Measurements from ENCODE around the gene SLC25A39. TPM values are rescaled to one million over a fixed set of nuclear protein-coding genes. Genes with fewer than 3 reads are reported as not detected.

The SLC25A39 gene
- total RNA-seq, 2 donors from 2014 or later: 63.2 to 74.6 TPM

DNA sequence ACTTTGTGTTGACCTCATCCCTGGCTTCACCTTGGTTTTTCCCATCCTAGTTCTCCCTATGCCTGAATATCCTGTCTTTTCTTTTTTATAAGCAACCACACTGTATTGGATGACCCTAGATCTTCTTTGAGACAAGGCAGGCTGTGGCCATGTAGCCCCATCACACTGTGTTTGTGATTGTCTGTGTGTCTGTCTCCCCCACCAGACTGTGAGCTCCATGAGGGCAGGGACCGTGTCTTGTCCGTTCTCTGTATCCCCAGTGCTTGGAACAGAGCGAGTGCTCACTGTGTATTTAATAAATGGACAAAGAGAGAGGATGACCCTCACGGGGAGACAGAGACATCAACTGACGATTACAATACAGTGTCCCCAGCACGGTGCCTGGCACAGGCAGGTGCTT is 7.1 kb downstream of the SLC25A39 start:
- peaks cover 31% of the 10 kb centered on the region for H3K36me3 ChIP-seq
- H3K9me3 ChIP-seq: no peaks in the 10 kb centered on the region
- no peak overlapping the region for H3K4me3 ChIP-seq
- DNase-seq (ENCODE audit: low spot score): no peak
- peaks cover 19% of the 10 kb centered on the region for H3K27me3 ChIP-seq (replicated peaks; ENCODE audit: insufficient read depth)
- no peak overlapping the region for H3K27ac ChIP-seq
- no peak for ATAC-seq (ENCODE audit: insufficient number of reproducible peaks, low FRiP score, low read depth)
- H3K4me1 ChIP-seq (ENCODE audit: control insufficient read depth in 1 of 2, low read depth in 2 of 2): peaks cover 2 to 6% of the 10 kb centered on the region in 2 donors
- TF ChIP-seq, protein P1, sequence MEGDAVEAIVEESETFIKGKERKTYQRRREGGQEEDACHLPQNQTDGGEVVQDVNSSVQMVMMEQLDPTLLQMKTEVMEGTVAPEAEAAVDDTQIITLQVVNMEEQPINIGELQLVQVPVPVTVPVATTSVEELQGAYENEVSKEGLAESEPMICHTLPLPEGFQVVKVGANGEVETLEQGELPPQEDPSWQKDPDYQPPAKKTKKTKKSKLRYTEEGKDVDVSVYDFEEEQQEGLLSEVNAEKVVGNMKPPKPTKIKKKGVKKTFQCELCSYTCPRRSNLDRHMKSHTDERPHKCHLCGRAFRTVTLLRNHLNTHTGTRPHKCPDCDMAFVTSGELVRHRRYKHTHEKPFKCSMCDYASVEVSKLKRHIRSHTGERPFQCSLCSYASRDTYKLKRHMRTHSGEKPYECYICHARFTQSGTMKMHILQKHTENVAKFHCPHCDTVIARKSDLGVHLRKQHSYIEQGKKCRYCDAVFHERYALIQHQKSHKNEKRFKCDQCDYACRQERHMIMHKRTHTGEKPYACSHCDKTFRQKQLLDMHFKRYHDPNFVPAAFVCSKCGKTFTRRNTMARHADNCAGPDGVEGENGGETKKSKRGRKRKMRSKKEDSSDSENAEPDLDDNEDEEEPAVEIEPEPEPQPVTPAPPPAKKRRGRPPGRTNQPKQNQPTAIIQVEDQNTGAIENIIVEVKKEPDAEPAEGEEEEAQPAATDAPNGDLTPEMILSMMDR (IDR thresholded peaks at IDR 0.05): no peak

DNA sequence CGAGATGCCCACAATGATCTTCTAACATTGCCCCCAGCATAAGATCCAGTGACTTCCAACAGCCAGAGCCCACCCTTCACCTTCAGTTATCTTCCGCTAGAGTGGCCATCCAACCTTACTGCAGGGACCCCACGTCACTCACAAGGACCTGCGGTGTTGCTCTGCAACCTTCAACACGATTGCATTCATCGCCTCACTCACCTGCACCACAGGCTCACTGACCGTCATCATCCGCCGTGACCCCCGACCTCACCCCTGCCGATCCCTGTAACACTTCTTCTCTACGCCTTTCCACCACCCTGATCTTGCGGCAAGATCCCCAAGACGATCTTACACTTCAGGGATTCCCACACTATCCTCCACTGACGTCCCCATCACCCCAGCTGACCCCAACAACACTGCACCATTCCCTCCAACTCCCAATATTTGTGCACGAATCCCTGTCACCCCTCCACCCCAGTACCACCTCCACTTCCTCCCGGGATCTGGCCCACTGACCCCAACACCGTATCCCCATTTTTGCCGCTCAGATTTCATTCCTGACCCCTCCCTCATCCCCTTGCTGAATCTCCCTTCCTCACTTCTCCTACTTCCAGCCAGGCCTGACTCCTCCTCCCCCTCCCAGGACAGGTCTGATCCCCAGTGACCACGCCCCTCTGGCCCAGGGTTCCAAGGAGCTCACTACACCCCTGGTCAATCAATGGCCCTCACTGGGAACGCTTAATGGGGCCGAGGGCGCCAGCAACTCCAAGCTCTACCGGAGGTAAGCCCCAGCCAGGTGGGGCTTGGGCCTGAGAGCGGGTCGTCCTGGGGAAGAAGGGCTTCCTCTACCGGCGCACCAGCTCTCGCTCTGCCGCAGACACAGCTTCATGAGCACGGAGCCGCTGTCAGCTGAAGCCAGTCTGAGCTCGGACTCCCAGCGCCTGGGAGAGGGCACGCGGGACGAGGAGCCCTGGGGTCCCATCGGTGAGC is 8.6 kb downstream of the SLC25A39 start:
- Histone ChIP-seq H3K9me3 (no peaks in the 10 kb centered on the region), H3K27ac (no peak overlapping the region), H3K36me3 (peaks cover 18% of the 10 kb centered on the region), H3K27me3 (replicated peaks; ENCODE audit: insufficient read depth) (peaks cover 19% of the 10 kb centered on the region), H3K4me1 (ENCODE audit: control insufficient read depth in 1 of 2, low read depth in 2 of 2) (peaks cover 2 to 6% of the 10 kb centered on the region in 2 donors), H3K4me3 (no peak overlapping the region)
- TF ChIP-seq, protein P1 (IDR thresholded peaks at IDR 0.05): no peak
- DNase-seq (ENCODE audit: low spot score) (no peak), ATAC-seq (ENCODE audit: insufficient number of reproducible peaks, low FRiP score, low read depth) (no peak)

DNA sequence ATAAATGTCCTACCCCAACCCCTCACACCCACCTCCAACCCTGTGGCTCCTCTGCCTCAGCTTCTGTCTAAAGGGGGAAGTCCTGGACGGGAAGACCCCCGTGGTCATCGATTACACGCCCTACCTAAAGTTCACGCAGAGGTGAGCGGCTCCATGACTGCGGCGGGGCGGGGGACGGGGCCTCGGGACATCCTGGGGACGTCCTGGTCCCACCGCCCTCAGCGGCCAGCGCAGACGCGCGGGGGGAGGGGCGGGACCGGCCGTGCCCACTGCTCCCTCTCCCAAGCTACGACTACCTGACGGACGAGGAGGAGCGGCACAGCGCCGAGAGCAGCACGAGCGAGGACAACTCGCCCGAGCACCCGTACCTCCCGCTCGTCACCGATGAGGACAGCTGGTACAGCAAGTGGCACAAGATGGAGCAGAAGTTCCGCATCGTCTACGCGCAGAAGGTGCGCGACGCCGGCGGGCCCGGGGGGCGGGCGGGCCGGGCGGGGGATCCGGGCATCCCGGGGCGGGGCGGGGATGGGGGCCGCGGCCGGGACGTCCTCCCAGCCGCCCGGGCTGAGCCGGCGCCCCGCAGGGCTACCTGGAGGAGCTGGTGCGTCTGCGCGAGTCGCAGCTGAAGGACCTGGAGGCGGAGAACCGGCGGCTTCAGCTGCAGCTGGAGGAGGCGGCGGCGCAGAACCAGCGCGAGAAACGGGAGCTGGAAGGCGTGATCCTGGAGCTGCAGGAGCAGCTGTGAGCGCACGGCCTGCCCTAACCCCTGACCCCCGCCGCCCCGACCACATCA is 9.6 kb downstream of the SLC25A39 start:
- no peak overlapping the region for H3K27ac ChIP-seq
- peaks cover 8% of the 10 kb centered on the region for H3K36me3 ChIP-seq
- peak overlapping the region; percentile 59 for H3K4me3 ChIP-seq
- ATAC-seq (ENCODE audit: insufficient number of reproducible peaks, low FRiP score, low read depth) (no peak), DNase-seq (ENCODE audit: low spot score) (no peak)
- peaks cover 2 to 6% of the 10 kb centered on the region in 2 donors for H3K4me1 ChIP-seq (ENCODE audit: control insufficient read depth in 1 of 2, low read depth in 2 of 2)
- H3K27me3 ChIP-seq (replicated peaks; ENCODE audit: insufficient read depth): peaks cover 19% of the 10 kb centered on the region
- TF ChIP-seq, protein P1 (IDR thresholded peaks at IDR 0.05): no peak
- no peaks in the 10 kb centered on the region for H3K9me3 ChIP-seq

DNA sequence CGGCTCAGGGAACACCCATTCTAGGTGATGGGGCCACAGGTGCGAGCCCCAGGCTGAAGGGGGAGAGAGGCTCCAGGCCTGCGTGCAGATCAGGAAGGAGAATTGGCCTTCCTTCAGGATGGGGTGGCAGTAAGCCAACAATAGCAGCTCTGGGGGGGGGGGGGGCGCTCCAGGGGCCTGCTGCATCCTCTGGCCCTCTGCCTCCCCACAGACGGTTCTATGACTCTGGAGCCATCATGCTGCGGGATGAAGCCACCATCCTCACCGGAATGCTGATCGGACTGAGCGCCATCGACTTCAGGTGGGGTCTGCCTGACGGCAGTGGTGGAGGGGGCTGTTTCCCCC is 10.1 kb downstream of the SLC25A39 start:
- Histone ChIP-seq H3K9me3 (no peaks in the 10 kb centered on the region), H3K4me3 (no peak overlapping the region), H3K4me1 (ENCODE audit: control insufficient read depth in 1 of 2, low read depth in 2 of 2) (peaks cover 2 to 6% of the 10 kb centered on the region in 2 donors), H3K27ac (no peak overlapping the region), H3K36me3 (peaks cover 3% of the 10 kb centered on the region), H3K27me3 (replicated peaks; ENCODE audit: insufficient read depth) (peaks cover 19% of the 10 kb centered on the region)
- TF ChIP-seq, protein P1 (IDR thresholded peaks at IDR 0.05): no peak
- ATAC-seq (ENCODE audit: insufficient number of reproducible peaks, low FRiP score, low read depth): no peak
- no peak for DNase-seq (ENCODE audit: low spot score)

DNA sequence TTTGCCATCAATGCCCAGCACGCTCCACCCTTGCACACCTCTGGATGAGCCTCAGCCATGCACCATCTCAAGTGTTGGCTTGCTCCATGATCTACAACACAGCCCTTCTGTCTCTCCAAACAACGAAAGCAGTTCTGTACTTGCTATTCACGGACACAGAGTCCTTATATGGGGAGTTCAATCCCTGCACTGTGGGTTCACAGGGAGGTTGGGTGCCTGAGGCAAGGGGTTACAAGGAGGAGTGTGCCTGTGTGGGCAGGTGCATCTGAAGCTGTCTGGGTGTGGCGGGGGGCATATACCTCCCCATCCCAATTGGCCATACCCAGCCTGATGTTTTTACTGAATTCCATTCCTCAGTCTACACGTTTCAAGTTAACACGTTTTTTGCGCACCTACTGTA is 10.6 kb downstream of the SLC25A39 start:
- H3K27me3 ChIP-seq (replicated peaks; ENCODE audit: insufficient read depth): peaks cover 19% of the 10 kb centered on the region
- TF ChIP-seq, protein P1 (IDR thresholded peaks at IDR 0.05): no peak
- H3K36me3 ChIP-seq: no peaks in the 10 kb centered on the region
- ATAC-seq (ENCODE audit: insufficient number of reproducible peaks, low FRiP score, low read depth): no peak
- H3K4me1 ChIP-seq (ENCODE audit: control insufficient read depth in 1 of 2, low read depth in 2 of 2): peaks cover 2 to 6% of the 10 kb centered on the region in 2 donors
- no peak for DNase-seq (ENCODE audit: low spot score)
- no peaks in the 10 kb centered on the region for H3K9me3 ChIP-seq
- no peak overlapping the region for H3K4me3 ChIP-seq
- H3K27ac ChIP-seq: no peak overlapping the region
